GM18511 (cell line): Measurements from ENCODE around the gene KCNIP3.
"Not testable (repeated sequence)": the region's sequence is repeated elsewhere in the genome, so short reads cannot be mapped to it uniquely, and the experiment has no call there.

Source experiments
- ATAC-seq: cut with Tn5 transposase; IDR thresholded peaks from one replicate; pipeline ENCODE4 v1.9.1; 2021; ENCODE audit warnings: mild to moderate bottlenecking, moderate library complexity; ENCODE audit not compliant: unreplicated experiment

KCNIP3 gene

DNA sequence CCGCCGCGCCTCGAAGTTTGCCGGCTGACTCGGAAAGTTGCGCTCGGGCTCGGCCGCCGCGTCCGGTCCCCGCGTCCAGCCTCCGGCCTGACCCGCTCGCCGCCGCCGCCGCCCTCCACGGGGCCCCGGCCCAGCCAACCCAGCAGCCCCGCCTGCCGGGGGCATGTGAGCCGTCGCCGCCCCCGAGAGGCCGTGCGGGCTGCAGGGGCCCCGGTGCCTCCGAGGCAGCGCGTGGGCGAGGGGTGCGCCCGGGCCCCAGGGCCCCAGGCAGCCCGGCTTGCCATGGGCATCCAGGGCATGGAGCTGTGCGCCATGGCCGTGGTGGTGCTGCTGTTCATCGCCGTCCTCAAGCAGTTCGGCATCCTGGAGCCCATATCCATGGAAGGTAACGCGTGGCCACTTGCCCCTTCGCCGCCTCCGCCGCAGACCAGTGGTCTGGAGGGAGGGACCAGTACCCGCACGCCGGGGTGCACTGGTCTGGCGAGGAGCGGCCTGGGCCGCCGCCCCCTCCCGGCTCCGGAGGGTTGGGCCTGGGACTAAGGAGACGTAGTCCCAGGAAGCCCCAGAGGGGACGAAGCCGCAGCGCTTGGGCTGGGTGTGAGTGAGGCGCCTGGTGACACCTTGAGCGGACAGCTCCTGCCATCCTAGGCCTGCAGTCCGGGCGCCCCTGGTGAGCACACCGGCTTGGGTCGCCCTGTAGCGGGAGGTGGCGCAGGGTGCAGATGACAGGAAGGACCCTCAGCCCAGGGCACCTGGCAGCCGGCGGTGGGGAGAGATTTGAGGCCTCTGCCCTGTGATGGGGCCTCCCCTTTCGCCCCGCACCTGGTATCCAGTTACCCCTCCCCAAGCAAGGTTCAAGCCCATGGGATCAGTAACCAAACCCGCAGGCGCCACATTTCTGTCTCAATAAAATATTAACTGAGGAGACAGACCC, 49.9 kb downstream of the KCNIP3 start:
- no peak for ATAC-seq

DNA sequence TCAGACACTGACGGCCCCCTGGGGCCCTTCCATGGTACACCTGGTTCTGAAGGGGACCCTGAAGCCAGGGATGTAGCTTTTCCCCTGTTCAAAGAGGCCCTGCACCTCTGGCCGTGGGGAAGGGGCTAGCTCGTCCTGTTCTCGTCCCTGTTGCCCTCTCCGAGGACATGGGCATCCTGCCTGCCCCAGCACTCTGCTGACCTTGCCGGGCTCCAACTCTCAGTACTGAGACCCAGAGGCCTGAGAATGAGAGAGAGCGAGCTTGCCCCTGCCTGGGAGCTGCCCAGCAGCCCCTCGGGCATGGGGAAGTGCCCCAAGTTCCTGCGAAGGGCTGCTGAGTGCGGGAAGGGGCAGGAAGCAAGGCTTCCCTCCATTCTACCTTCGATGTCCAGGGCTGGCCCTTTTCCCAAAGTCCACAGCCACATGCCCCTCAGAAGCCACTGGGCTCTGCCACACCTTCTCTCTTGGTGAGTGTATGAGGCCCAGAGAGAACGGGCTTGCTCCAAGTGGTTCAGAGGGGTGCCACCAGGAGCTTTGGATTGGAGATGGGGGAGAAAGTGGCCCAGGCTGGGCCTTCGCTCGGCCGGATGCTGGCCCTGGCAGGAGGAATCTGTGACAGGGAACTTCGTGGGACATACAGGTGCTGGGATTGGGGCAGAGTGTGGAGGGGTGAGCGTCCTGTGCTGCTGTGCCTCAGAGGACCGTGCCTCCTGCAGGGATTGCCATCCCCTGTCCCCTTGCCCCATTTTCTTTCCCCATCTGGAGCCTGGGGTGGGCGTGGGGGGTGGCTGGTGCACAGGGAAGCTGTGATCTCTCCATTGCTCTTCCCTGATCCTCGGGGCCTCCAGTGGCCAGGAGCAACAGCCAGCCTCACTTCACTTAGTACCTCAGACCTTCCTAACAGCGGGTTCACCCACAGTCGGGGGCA, 50.8 kb downstream of the KCNIP3 start:
- ATAC-seq = no peak

DNA sequence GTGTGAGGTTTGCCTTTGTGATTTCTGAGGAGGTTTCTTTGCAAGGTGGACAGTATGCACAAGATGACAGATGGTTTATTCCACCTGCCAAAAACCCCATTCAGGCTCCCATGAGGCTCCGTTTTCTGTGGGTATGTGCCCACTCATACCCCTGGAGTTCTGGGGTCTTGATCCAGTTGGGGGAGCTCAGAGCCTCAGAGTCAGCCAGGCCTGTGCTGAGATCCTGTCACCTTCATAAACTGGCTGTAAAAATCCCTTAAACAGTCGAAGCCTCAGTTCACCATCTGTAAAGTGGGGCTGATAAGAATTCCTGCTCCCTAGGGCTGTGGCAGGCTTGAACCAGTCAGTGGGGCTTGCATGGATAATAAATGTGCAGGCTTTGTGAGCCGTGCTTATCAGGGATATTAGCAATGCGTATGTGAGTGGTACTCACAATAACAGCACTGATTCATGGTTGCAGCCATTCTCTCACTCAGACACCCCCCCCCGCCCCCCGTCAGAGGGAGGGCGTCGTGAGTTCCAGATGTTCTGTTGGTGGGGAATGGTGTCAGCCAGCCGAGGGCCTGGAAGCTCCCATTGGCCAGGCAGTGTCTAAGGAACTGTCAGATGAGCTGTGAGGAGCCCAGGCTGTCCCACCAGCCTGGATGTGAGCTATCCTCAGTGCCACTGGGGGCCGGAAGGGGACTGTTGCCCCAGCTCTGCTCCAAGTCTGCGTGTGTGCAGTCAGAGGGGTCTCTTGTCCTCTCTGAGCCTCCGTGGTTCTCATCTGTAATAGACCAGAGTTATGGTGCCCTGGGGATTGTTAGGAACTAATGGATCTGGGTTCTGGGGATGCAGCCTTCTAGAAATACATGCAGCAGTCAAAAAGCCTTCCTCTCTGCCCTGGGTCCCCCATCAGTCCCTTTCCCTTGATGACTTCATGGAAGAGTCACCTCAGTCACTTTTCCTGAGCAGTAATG, 51.7 kb downstream of the KCNIP3 start:
- no peak for ATAC-seq

DNA sequence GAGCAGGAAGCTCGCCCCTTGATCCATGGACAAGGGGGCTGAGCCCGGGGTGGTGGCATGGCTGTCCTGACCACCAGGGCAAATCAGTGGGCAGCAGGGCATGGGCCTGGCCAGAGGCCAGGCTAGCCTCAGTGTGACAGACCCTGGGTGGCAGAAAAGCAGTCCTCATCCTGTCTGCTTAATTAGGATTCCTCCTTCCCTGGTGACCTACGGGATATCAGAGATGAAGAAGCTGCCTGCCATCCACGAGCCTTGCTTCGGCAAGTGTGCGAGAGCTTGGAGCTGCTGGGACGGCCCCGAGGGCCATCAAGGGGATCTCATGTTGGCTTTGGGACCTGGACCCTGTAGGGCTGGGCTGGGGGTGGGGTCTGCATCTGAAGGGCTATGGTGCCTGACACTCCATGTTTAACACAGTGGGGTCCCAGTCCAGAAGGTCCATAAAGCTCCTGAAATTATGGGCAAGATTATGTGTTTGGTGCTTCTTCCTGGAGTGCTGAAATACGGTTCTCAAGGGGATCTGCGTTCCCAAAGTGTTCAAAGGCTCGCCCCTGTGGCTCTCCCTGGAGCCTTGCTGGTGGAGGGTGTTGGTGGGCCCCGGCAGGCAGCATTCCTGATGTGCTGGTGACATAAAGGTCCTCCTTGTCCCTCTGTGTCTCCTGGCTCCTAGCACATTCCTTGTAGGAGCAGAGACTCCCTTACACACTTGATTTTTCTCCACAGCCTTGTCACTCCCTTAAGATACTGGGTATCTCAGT, 52.6 kb downstream of the KCNIP3 start:
- no peak for ATAC-seq

DNA sequence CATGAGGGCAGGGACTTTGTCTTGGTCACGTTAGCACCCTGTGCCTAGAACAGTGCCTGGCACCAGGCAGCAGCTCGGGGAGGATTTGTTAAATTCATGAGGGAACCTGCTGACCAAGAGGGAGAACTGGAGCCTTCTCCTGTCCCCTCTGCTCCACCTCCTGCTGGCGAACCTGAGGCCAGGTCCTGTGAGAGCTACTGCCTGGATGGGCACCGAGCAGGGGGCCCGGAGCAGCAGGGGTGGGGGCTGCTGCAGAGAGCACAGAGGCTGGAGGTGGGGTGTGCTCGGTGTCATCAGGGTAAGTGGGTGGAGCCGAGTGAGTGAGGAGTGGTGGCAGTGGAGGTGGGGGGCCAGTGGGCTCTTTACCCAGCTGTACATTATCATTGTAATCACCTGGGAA, 53.2 kb downstream of the KCNIP3 start:
- ATAC-seq = no peak

DNA sequence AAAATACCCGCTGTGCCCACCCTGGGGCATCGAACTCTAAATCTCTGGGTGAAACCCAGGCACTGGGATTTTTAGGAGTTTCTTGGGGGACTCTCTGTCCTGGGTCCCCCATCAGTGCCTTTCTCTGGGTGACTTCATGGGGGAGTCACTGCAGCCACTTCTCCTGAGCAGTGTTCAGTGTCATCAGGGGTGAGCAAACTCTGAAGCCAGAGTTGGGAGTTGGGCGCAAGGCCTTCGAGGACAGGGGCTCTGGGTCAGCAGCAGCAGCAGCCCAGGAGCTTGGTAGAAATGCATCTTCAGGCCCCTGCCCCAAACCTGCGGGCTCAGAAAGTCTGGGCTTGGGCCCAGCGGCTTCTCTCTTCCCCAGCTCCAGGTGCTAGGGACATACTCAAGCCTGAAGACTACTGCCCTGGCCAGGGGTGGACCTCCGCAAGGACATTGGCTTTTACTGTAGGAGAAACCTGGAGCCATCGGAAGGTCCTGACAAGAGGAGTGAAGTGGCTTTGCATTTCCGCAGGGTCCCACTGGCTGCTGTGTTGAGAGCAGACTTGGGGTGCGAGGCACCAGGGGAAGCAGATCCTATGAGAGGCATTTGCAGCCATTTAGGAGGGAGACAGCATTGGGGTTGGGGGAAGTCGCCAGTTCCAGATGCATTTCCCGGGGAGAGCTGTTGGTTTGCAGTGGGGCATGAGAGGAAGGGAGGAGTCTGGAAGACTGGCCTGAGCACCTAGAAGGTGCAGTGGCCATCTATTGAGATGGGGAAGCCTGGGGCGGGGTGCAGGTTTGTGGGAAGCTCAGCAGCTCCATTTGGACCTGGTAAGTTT, 53.8 kb downstream of the KCNIP3 start:
- ATAC-seq = no peak

DNA sequence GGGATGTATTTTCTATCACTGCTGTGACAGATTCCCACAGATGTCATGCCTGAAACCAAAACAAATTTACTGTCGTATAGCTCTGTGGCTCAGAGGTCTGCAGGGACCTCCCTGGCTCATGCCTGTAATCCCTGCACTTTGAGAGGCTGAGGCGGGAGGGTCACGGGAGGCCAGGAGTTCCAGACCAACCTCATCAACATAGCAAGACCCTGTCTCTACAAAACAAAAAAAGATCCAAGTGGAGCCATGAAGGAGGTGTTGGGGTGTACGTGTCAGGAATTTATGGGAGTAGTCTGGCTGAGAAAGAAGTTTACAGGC, 54.4 kb downstream of the KCNIP3 start:
- ATAC-seq = no peak

DNA sequence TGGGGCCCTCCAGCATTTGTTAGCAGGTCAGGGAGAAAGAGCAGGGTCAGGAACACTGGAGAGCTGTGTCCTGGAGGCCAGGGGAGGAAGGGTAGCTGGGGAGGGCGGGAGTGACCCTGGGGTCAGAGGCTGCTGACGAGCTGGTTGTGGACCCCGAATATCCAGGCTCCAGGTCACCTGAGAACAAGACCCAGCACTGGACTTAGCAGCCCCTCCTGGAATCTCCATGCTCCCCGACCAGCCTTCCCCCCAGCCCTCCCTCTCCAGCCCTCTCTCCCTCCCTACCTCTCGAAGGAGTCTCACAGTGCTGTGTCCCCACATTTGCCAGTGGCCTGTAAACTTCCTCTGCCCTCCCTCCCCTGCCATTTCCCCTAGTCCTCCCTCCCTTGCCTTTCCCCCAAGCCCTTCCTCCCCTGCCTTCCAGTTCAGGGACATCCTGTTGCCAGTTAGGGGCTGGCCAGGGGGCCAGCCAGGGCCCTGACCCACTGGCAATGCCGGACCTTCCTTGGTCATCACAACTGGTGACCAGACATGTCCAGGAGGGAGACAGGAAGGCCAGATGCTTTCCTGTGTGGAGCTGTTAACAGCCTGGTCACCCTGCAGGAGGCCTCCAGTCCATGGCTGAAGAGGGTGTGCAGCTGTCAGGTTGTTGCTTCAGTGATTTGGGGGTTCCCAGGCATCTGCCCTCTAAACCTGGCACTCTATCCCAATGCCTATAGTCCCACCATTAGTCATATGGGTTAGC, 55.3 kb downstream of the KCNIP3 start:
- ATAC-seq = no peak

DNA sequence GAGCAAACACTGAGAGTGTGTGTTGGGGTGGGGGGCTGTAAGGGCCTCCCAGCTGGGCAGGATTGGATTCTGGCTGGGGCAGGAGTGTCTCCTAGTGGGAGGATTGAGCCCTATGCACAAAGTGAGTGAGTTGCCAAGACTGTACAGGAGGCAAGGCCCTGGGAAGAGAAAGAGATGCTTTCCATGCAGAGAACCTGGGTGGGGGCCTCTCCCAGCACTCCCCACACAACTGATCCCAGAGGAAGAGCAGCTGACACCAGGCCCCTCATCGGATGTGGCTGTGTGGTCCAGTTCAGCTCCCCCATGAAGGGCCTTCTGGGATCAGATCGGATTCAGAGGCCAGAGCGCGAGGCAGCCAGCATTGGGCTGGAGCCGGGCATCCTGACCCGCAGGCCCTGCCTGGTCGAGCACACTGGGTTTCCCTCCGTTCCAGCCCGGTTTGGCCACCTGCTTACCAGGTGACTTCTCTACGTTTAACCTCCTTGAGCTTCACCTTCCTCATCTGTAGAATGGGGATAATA, 56.0 kb downstream of the KCNIP3 start:
- ATAC-seq = no peak

DNA sequence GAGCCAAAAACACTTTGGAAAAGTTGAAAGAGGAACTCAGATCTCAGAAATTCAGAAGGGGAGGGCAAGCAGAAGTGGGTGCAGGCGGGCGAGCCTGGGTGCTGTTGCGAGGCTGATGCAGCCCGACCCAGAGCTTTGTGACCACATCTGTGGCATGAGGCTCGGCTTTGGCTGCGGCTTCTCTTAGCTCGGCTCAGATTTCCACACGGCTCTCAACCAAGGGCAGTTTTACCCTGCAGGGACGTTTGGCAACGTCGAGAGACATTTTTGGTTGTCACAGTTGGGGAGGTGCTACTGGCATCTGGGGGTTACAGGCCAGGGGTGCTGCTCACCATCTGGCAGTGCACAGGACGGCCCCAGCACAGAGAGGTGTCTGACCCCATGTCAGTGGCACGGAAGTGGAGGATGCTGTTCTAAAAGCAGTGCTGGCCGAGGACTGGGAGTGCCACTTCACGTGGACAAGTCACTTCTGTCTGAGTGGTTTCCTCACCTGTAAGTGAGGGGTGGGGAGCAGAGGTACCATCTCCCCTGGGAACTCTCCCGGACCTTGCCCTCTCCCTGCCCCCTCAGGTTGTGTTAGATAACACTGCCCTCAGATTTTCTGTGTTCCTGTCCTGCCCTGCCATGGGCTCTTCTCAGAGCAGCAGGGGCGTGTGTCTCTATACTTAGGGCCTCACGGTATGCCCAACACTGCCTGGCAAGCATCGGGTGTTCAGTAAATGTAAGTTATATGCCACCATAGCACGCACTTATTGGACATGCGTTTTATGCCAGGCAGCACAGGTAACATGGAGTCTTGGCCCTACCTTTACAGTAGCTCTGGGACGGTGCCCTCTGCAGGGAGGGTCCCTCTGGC, 56.7 kb downstream of the KCNIP3 start:
- no peak for ATAC-seq

DNA sequence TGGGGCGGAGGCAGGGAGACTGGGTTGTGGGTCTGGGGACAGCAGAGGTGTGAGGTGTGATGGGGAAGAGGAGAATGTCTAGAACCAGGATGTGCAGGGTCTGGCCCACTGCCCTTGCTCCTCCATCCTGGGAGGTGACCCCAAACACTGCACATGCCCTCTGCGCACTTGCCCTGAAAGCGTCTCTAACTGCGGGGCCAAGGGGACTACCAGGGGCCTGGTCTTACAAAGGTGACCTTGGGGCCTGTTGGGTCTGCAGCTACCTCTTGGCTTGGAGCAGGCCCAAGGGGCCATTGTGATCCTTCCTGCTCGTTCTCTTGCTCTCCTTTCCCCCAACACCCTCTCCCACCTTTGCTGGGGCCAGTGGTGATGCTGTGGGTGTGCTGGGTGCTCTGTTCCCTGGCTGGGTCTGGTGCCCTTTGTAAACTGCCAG, 57.3 kb downstream of the KCNIP3 start:
- ATAC-seq = no peak

DNA sequence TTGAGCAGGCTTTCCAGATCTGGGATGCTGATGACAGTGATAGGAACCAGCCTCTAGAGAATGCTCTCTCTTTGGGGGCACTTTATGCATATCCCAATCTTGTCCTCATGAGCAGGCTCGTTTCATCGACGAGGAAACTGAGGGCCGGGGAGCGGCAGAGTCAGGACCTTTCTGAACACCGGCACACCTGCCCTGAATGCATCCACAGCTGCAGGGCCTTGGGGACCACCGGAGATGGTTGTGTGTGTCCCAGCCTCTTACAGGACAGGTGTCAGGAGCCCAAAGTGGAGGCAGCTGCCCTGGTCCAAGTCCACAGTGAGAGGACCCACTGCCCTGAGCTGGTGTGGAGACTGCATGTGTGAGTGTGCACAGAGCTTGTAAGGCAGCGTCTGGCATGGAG, 57.8 kb downstream of the KCNIP3 start:
- no peak for ATAC-seq

DNA sequence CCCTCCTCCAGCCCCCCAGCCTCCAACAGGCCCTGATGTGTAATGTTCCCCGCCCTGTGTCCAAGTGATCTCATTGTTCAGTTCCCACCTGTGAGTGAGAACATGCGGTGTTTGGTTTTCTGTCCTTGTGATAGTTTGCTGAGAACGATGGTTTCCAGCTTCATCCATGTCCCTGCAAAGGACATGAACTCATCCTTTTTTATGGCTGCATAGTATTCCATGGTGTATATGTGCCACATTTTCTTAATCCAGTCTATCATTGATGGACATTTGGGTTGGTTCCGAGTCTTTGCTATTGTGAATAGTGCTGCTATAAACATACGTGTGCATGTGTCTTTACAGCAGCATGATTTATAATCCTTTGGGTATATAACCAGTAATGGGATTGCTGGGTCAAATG, 58.3 kb downstream of the KCNIP3 start:
- ATAC-seq = not testable (repeated sequence)

DNA sequence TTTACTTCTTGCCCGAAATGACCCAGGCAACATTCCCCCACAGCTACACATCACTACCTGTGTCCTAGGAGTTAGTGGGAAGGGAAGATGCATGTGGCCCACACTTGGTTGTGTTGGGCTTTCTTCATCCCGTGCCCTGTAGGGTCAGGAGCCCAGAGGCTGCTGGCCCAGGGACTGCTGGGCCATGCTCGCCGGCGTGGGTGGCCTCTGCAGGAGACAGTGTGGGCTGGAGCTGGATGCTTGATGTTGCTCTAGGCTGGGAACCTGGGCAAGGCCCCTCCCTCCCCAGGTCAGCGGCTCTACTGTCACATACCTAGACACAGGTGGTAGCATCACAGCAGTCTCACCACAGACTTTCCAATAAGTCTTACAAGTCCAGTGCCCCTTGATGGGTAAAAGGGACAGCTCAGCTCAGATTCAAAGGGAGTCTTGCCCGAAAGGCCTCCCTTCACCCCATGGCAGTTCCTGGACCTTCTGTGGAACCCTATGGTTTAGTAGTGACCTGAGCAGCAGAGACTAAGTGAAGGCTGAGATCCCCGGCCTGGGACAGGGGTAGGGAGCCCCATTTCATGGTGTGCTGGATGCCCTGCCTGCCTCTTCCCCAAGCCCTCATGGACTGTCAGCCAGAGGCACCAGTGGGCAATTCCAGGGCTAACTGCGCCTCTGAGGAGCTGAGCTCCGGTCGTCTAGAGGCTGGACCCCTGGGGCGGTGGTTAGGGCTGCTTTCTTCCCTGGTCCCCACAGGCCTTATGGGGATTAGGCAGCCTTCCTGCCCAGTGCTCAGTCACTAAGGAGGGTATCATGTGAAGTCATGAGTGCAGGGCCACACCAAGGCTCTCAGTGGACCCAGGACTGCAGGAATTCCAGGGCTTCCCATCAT, 59.9 kb downstream of the KCNIP3 start:
- no peak for ATAC-seq

DNA sequence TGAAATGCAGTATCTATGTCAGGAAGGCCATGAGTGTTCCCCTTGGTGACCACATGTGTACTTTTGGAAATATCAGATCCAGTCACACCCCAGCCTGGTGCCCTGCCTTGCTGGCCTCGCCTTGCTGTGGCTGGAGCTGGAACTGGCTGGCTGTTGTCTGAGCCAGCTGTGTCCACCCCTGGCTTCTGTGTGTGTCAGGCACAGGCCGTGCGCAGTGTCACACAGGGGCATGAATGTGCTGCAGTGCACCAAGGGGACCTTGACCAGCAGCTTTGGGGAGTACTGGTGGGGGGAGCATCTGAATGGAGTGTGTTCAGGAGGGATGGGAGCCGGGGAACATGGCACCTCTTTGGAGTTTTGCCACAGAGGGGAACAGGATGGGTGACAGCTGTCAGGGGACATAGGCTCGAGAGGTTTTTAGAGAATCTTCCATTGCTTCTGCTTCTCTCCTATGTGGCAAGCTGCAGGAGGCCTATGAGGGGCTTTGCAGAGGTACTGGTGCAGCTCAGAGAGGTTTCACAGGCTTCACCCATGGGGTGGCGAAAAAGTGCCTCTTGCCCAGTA, 60.7 kb downstream of the KCNIP3 start:
- ATAC-seq = no peak

DNA sequence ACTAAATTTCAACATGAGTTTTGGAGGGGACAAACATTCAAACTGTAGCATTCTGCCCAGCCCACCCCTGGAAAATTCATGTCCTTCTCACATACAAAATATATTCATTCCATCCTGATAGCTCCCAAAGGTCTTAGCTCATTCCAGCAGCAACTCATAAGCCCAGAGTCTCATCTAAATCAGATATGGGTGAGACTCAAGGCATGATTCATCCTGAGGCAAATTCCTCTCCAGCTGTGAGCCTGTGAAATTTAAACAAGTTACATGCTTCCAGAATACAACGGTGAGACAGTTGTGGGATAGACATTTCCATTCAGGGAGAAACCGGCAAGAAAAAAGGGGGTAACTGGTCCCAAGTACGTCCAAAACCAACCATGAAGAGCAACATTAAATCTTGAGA, 61.9 kb downstream of the KCNIP3 start:
- ATAC-seq = no peak
